IPS DF 6.9 (cell line): ENCODE data around the gene ADORA2A.
A peak's percentile ranks its signal among the peaks of the same experiment; 100 is the strongest.

Experiments
- DNase-seq: peaks from one replicate; pipeline ENCODE4 v3.0.0-alpha.2; 2013; ENCODE audit warnings: low read depth, low spot score
- H3K27ac ChIP-seq: one replicate; pipeline ENCODE4 v1.5.1; 2013; ENCODE audit warnings: low read length, control low read depth
- H3K27me3 ChIP-seq: 2 replicates; pipeline ENCODE4 v1.6.1; 2013; ENCODE audit warnings: mild to moderate bottlenecking, low read length; ENCODE audit not compliant: control insufficient read depth, insufficient read depth
- H3K36me3 ChIP-seq: 2 replicates; pipeline ENCODE4 v1.6.1; 2013; ENCODE audit warnings: low read length; ENCODE audit not compliant: control insufficient read depth, insufficient read depth
- H3K4me1 ChIP-seq: 2 replicates; pipeline ENCODE4 v1.6.1; 2013; ENCODE audit warnings: low read length; ENCODE audit not compliant: control insufficient read depth, insufficient read depth
- H3K4me3 ChIP-seq: 2 replicates; pipeline ENCODE4 v1.5.1; 2013; ENCODE audit warnings: mild to moderate bottlenecking, low read length
- H3K9me3 ChIP-seq: 2 replicates; pipeline ENCODE4 v1.6.1; 2013; ENCODE audit warnings: low read length, inconsistent platforms; ENCODE audit not compliant: control insufficient read depth, insufficient read depth
- WGBS: extraction: QIAGEN DNeasy Blood & Tissue Kit; methylation state at CpG from one replicate; pipeline ENCODE4 v1.1.7; 2013; ENCODE audit warnings: mixed read lengths, missing lambda C conversion rate; ENCODE audit not compliant: insufficient read length, insufficient coverage; 5-methylcytosine and 5-hydroxymethylcytosine counted together

The ADORA2A gene

DNA sequence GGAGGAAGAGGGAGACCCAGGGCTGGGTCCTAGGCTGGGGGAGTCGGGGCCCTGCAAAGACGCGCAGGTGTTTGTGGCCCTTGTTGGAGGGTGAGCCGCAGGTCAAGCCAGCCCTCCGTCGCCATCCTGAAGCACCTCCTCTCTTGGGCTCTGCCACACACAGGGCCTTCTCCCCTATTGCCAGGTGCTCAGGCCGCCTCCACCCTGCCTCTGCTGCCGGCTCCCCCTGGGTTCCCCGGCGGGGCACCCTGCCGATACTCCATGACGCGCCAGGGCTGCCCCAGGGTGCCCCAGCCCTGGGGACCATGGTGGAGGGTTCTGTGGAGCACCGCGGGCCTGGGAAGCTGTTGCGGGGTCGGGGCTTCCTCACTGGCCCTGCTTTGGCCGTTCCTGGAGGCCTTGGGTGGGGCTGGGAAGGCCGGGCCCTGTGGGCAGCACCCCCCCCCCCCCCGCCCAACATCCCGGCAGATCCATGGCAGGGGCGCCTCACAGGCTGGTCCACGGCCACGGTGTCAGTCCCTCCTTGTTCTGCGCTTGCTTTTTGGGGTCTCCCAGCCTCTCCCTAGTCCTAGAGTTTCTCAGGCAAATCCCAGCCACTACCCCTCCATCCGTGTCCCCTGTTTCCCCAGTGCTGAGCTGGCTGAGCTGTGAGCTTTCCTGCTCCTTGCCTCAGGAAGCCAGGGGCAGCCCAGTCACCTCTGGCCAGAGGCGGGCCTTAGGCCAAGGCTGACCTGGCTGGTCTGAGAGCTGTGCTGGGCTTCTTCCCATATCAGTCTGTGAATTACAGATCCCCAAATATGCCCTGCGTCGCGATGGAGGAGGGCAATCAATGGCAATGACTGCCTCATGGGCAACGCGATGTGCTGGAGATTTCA, 2.3 kb upstream of the ADORA2A start:
- Histone ChIP-seq H3K27ac (no peak overlapping the region), H3K9me3 (no peaks in the 10 kb centered on the region)
- no peak for DNase-seq

GRCh38 chr22:24426436-24426835, 963 bp upstream of the ADORA2A start:
- Histone ChIP-seq H3K4me3 (no peak overlapping the region), H3K4me1 (peaks cover 2% of the 10 kb centered on the region; the same call in 1 of the 2 replicates), H3K27ac (no peak overlapping the region), H3K27me3 (no peaks in the 10 kb centered on the region; the same call in 1 of the 2 replicates), H3K36me3 (no peaks in the 10 kb centered on the region), H3K9me3 (no peaks in the 10 kb centered on the region)
- DNase-seq = no peak
- WGBS = no CpG with 5 or more reads among the region's 4 CpGs

More for the DNA sequence above, 2.3 kb upstream of the ADORA2A start:
- H3K4me1 ChIP-seq = peaks cover 2% of the 10 kb centered on the region; the same call in 1 of the 2 replicates
- H3K36me3 ChIP-seq = no peaks in the 10 kb centered on the region
- no peaks in the 10 kb centered on the region; the same call in 1 of the 2 replicates for H3K27me3 ChIP-seq
- peak overlapping the region; percentile 68; the same call in 1 of the 2 replicates for H3K4me3 ChIP-seq
- WGBS = no CpG with 5 or more reads among the region's 32 CpGs

DNA sequence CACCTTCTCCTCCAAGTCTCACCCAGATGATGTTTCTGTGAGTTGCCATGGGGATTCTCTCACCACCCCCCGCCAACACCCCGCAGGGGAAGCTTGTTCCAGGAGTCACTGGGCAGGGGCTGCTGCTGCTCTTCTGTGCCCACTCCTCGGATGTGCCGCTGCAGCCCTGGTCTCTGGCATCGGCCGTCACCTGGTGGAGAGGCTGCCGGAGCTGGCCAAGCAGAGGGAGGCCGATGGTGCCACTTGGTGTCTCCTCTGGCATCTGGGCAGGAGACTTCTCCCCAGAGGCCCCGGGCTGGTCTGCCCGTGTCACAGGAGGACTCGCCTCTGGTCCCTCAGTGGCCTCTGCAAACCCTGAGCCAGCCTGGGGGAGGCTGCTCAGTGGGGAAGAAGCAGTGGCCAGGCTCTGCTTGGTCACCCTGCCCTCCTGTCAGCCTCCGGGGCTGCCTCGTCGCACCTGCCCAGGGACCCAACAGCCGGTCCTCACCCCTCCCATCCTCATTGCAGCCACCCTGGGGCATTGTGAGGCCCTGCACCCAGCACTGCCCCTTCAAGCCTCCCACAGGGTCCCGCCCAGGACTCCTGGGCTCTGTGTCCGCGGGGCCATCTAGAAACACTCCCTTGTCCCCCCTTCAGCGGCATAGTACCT, 424 bp upstream of the ADORA2A start:
- Histone ChIP-seq H3K27ac (no peak overlapping the region), H3K4me3 (no peak overlapping the region), H3K36me3 (no peaks in the 10 kb centered on the region), H3K4me1 (peaks cover 2% of the 10 kb centered on the region; the same call in 1 of the 2 replicates), H3K27me3 (no peaks in the 10 kb centered on the region; the same call in 1 of the 2 replicates), H3K9me3 (no peaks in the 10 kb centered on the region)
- no peak for DNase-seq
- no CpG with 5 or more reads among the region's 19 CpGs for WGBS

DNA sequence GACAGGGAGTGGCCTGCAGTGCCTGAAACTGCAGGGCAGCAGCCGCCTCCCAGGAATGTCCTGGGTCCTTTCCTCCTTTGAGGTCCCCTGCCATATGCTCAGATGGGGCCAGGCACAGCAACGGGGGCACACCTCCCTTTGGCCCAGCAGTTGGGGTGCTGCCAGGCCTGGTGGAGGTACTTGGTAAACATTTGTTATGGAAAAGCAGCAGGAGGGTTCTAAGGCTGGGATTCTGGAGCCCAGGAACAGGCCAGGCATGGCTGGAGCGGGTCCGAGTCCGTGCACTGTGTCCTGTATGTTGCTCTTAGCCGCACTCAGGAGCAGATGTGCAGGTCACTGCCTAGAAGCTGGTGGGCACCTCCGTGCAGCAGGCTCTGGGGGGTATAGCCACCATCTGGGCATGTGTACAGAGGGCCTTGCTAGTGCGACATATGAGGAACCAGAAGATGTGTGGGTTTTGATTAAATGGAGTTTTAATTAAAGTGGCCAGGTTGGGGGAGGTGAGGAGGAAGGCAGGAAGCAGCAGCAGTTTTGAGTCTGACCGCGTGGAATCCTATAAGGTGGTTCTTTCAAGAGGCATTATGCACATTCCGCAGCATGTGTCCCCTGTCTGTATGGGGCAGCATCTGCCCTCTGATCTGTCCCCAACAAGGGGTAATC, 1.5 kb downstream of the ADORA2A start:
- no peak for DNase-seq
- Histone ChIP-seq H3K27me3 (no peaks in the 10 kb centered on the region; the same call in 1 of the 2 replicates), H3K27ac (no peak overlapping the region), H3K4me3 (no peak overlapping the region), H3K9me3 (no peaks in the 10 kb centered on the region), H3K4me1 (peaks cover 2% of the 10 kb centered on the region; the same call in 1 of the 2 replicates), H3K36me3 (no peaks in the 10 kb centered on the region)
- no CpG with 5 or more reads among the region's 11 CpGs for WGBS

GRCh38 chr22:24429411-24430365, 2.3 kb downstream of the ADORA2A start:
- Histone ChIP-seq H3K27ac (no peak overlapping the region), H3K4me3 (no peak overlapping the region)
- no CpG with 5 or more reads among the region's 22 CpGs for WGBS

GRCh38 chr22:24430431-24431308, 3.3 kb downstream of the ADORA2A start:
- no peak for DNase-seq
- Histone ChIP-seq H3K4me3 (no peak overlapping the region), H3K36me3 (no peaks in the 10 kb centered on the region), H3K27ac (no peak overlapping the region), H3K4me1 (peaks cover 2% of the 10 kb centered on the region; the same call in 1 of the 2 replicates), H3K9me3 (no peaks in the 10 kb centered on the region), H3K27me3 (no peaks in the 10 kb centered on the region)
- WGBS = no CpG with 5 or more reads among the region's 14 CpGs

More at GRCh38 chr22:24429411-24430365, 2.3 kb downstream of the ADORA2A start:
- H3K36me3 ChIP-seq = no peaks in the 10 kb centered on the region
- H3K27me3 ChIP-seq = no peaks in the 10 kb centered on the region; the same call in 1 of the 2 replicates
- DNase-seq = no peak
- H3K4me1 ChIP-seq = peaks cover 2% of the 10 kb centered on the region; the same call in 1 of the 2 replicates
- no peaks in the 10 kb centered on the region for H3K9me3 ChIP-seq

- no peak overlapping the region for H3K27ac ChIP-seq
- no peak overlapping the region for H3K4me3 ChIP-seq
These were observed 4.1 kb downstream of the ADORA2A start for GRCh38 chr22:24431309-24432034.

DNA sequence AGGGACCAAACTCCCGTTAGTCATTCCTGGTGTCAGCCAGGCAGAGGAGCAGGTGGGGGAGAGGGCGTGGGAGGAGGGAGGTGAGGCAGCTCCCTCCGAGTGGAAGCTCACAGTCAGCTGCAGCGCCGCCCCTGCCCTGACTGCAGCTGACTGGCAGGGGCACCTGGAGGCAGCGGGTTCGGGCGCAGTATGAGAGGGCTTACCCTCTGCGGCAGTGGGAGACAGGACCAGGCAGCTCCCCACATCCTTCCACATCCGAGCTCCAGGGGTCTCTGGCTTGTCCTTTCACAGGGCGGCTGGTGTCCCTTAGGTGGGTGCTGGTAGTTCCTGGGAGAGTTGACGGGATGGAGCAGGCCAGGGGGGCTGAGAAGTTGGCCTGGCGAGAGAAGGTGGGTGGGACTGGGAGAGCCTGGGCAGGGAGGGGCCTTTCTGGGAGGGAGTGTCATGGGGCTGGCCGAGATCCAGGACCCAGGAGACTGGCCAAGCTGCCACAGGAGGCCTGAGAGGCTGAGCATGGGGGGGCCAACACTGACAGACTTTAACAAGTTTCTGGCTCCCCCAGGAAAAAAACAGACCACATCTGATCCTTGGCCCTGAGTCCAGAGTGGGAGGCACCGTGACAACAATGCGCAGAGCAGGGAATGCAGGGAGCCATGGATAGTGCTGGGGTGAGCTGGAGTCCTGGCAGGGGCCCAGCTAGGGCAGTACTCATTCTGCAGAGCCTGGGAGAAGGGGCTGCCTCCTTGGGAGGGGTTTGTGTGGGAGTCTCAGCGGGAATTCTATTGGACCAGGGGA, 4.9 kb downstream of the ADORA2A start:
- Histone ChIP-seq H3K9me3 (no peaks in the 10 kb centered on the region), H3K4me3 (no peak overlapping the region), H3K36me3 (no peaks in the 10 kb centered on the region), H3K4me1 (peaks cover 2% of the 10 kb centered on the region; the same call in 1 of the 2 replicates), H3K27ac (no peak overlapping the region), H3K27me3 (no peaks in the 10 kb centered on the region)
- no peak for DNase-seq
- WGBS = no CpG with 5 or more reads among the region's 17 CpGs

More at GRCh38 chr22:24431309-24432034, 4.1 kb downstream of the ADORA2A start:
- no peak for DNase-seq
- no CpG with 5 or more reads among the region's 9 CpGs for WGBS
- Histone ChIP-seq H3K4me1 (peaks cover 2% of the 10 kb centered on the region; the same call in 1 of the 2 replicates), H3K36me3 (no peaks in the 10 kb centered on the region), H3K9me3 (no peaks in the 10 kb centered on the region), H3K27me3 (no peaks in the 10 kb centered on the region)
